SH-SY5Y (cell line): ENCODE measurements around the gene WDR37.

Experiments
- GATA2 ChIP-seq: IDR thresholded peaks from 2 replicates; pipeline ENCODE4 v1.6.1; 2011; ENCODE audit warnings: mild to moderate bottlenecking, low read depth, low read length
- GATA3 ChIP-seq: IDR thresholded peaks from 2 replicates; pipeline ENCODE4 v1.6.1; 2011; ENCODE audit warnings: low read depth, mild to moderate bottlenecking, low read length, moderate library complexity

GRCh38 chr10:1094112-1095057 lies 38.2 kb downstream of the WDR37 start:
- TF ChIP-seq GATA3, result no peak
- TF ChIP-seq GATA2, result no peak
